Calu3 (cell line): ENCODE data around the gene ARSG. TPM values are rescaled to one million over a fixed set of nuclear protein-coding genes. Genes with fewer than 3 reads are reported as not detected.

ENCODE experiments used
- BruUV-seq: library from RNA; stranded (reverse); fragments of 400-500 nt; replicated peaks from 2 replicates; lab custom pipeline; 2021; lab: Mats Ljungman, UMichigan
- CTCF ChIA-PET: fragments of 300-600 bp; sonication (Branson Sonifier 250); formaldehyde crosslinking; loops from one replicate; lab custom pipeline; 2022; ENCODE audit warnings: antibody characterized with exemption; lab: Charles Lee
- DNase-seq: peaks from one replicate; pipeline ENCODE4 v3.0.0; 2022
- H3K27ac Mint-ChIP-seq: one replicate; pipeline ENCODE4 v1.8.0; 2022; ENCODE audit warnings: mixed read lengths; ENCODE audit not compliant: unreplicated experiment
- H3K27me3 Mint-ChIP-seq: one replicate; pipeline ENCODE4 v1.8.0; 2022; ENCODE audit warnings: mixed read lengths; ENCODE audit not compliant: unreplicated experiment
- H3K36me3 Mint-ChIP-seq: one replicate; pipeline ENCODE4 v1.8.0; 2022; ENCODE audit warnings: mild to moderate bottlenecking, moderate library complexity, mixed read lengths; ENCODE audit not compliant: insufficient read depth, unreplicated experiment
- H3K4me1 Mint-ChIP-seq: one replicate; pipeline ENCODE4 v1.8.0; 2022; ENCODE audit warnings: mild to moderate bottlenecking, low read depth, mixed read lengths; ENCODE audit not compliant: unreplicated experiment
- H3K4me3 Mint-ChIP-seq: one replicate; pipeline ENCODE4 v1.8.0; 2022; ENCODE audit warnings: mild to moderate bottlenecking, low read depth, moderate library complexity, mixed read lengths; ENCODE audit not compliant: unreplicated experiment
- H3K9me3 Mint-ChIP-seq: one replicate; pipeline ENCODE4 v1.8.0; 2022; ENCODE audit warnings: low read depth, mixed read lengths; ENCODE audit not compliant: unreplicated experiment
- intact Hi-C: fragments of 100-400 bp; cut with micrococcal nuclease; formaldehyde crosslinking; loops from one replicate; pipeline ENCODE4 v1.10.0; 2022; ENCODE audit not compliant: unreplicated experiment
- total RNA-seq: library from RNA; stranded (reverse); gene quantifications from 2 replicates; pipeline ENCODE4 v1.2.3, GENCODE V29; 2022
- TF ChIP-seq, protein P1 (sequence below): fragments of 200-600 bp; IDR thresholded peaks from one replicate; pipeline ENCODE4 v1.8.0; 2022; ENCODE audit warnings: antibody characterized with exemption; ENCODE audit not compliant: unreplicated experiment

ARSG gene
- total RNA-seq, 1 experiment from 2014 or later, result 1.4 TPM

DNA sequence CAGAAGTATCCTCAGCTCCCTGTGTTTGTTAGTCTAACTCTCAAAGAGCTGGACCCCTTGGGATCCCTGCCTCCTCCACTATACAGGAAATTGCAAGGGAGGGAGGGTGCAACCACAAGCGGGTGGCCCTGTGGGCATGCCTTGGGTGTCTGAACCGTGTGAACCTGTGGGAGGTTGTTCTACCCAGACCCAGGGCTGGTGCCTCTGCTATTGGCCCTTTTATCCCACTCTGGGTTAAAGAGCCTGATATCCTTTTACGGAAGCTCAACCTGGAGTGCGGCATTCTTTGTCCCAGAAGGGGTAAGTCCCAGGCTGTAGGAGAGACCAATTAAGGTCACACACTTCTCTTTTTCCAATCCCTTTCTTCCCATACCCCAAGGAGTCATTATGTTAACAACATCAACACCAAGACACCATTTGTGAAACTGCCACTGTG is 53.4 kb downstream of the ARSG start:
- CTCF ChIA-PET, result interaction anchor here (1.5 kb wide), 1 partner anchor 10 kb away, joined by 3 read pairs; no protein-coding TSS in a partner anchor
- H3K27ac Mint-ChIP-seq, result no peak overlapping the region

DNA sequence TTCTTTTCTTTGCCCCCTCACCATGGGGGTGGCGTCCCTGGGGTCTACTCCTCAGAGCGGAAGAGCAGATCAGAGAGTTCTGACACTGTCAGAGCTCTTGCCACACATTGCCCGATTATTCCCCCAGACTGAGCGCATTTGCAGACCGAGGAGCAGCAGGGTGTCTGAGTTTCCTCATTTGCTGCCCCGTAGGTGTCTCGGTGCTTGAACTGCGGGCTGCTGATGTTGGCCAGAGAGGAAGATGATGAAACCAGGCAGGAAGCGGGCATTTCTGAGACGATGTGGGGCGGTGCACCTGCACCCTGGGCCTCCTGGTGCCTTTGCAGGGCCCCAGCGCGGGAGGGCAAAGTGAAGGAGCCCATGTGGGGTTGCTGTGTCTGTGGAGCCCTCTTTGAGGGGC is 55.2 kb downstream of the ARSG start:
- peaks cover 15% of the 10 kb centered on the region for H3K27me3 Mint-ChIP-seq
- H3K4me1 Mint-ChIP-seq, result no peaks in the 10 kb centered on the region
- no peak overlapping the region for H3K4me3 Mint-ChIP-seq
- BruUV-seq, result no TSS peak
- no peaks in the 10 kb centered on the region for H3K9me3 Mint-ChIP-seq
- intact Hi-C loops, result no loop called here
- H3K27ac Mint-ChIP-seq, result no peak overlapping the region
- DNase-seq, result no peak
- CTCF ChIA-PET, result no interaction called here
- TF ChIP-seq, protein P1, sequence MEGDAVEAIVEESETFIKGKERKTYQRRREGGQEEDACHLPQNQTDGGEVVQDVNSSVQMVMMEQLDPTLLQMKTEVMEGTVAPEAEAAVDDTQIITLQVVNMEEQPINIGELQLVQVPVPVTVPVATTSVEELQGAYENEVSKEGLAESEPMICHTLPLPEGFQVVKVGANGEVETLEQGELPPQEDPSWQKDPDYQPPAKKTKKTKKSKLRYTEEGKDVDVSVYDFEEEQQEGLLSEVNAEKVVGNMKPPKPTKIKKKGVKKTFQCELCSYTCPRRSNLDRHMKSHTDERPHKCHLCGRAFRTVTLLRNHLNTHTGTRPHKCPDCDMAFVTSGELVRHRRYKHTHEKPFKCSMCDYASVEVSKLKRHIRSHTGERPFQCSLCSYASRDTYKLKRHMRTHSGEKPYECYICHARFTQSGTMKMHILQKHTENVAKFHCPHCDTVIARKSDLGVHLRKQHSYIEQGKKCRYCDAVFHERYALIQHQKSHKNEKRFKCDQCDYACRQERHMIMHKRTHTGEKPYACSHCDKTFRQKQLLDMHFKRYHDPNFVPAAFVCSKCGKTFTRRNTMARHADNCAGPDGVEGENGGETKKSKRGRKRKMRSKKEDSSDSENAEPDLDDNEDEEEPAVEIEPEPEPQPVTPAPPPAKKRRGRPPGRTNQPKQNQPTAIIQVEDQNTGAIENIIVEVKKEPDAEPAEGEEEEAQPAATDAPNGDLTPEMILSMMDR, result no peak
- H3K36me3 Mint-ChIP-seq, result no peaks in the 10 kb centered on the region

More for the DNA sequence above, 53.4 kb downstream of the ARSG start:
- Mint-ChIP-seq H3K4me3 (no peak overlapping the region), H3K36me3 (no peaks in the 10 kb centered on the region), H3K27me3 (peaks cover 15% of the 10 kb centered on the region), H3K9me3 (no peaks in the 10 kb centered on the region), H3K4me1 (no peaks in the 10 kb centered on the region)
- TF ChIP-seq, protein P1, result no peak
- DNase-seq, result no peak
- intact Hi-C loops, result no loop called here
- no TSS peak for BruUV-seq

DNA sequence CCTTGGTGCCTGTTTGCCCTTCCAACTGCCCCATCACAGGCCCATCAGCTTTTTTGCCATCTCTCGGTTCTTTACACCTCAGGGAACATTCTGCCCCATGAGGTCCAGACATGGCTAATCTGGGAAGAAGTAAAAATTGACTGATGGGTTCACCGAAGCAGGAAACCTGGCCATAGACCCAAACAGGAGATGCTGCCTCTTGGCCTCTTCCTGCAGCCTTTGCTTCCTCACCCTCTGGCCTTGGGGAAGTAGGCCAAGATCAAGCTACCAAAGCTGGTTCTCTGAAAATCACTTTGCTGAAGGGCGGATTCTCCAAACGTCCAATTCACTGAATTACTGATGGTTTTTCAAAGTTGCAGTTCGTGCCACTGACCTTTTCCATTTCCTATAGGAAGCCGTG is 56.1 kb downstream of the ARSG start:
- H3K27ac Mint-ChIP-seq, result no peak overlapping the region
- H3K4me3 Mint-ChIP-seq, result no peak overlapping the region
- intact Hi-C loops, result no loop called here
- TF ChIP-seq, protein P1, result no peak
- no peaks in the 10 kb centered on the region for H3K4me1 Mint-ChIP-seq
- H3K36me3 Mint-ChIP-seq, result no peaks in the 10 kb centered on the region
- H3K27me3 Mint-ChIP-seq, result peaks cover 15% of the 10 kb centered on the region
- CTCF ChIA-PET, result no interaction called here
- H3K9me3 Mint-ChIP-seq, result no peaks in the 10 kb centered on the region
- no TSS peak for BruUV-seq
- DNase-seq, result no peak

DNA sequence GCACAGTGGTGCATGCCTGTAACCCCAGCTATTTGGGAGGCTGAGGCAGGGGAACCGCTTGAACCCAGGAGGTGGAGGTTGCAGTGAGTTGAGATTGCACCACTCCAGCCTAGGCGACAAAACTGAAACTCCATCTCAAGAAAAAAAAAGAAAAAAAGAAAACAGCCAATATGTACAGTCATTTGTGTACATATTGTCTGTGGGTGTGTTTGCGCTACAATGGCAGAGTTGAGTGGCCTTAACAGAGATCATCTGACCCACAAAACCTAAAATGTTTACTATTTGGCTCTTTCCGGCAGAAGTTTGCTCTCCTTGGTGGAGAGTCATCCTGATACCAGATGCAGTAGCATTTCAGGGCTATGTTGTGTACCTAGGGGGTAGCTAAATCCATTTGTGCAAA is 57.9 kb downstream of the ARSG start:
- Mint-ChIP-seq H3K27ac (no peak overlapping the region), H3K27me3 (peaks cover 15% of the 10 kb centered on the region), H3K9me3 (no peaks in the 10 kb centered on the region), H3K36me3 (no peaks in the 10 kb centered on the region), H3K4me3 (no peak overlapping the region), H3K4me1 (no peaks in the 10 kb centered on the region)
- BruUV-seq, result no TSS peak
- CTCF ChIA-PET, result interaction anchor here (0.6 kb wide), 1 partner anchor 318 kb away, joined by 7 read pairs; no protein-coding TSS in a partner anchor
- intact Hi-C loops, result no loop called here
- TF ChIP-seq, protein P1, result no peak
- no peak for DNase-seq
